ENCODE measurements around the gene RASGRP1.

The RASGRP1 gene

DNA sequence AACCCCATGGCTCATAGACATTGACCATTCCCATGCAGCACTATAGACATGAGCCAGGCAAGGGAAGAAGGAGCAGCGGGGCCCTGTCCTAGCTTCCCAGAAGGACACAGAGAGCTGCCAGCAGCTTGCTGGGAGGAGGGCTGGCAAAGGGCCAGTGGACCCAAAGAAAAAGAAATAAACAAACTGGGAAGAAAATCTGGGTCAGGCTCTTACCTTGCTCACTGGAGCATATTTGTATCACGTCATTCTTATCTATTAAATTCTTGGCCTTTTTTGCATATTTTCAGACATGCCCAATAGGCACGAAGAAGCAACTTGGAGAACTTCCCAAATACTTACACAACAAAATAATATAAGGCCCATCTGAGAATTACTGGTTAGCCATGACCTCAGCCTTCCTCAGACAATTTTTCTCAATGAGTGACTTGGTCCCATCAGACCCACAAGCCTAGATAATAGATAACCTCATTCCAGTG lies 28.4 kb downstream of the RASGRP1 start:
- H3K9ac ChIP-seq (ENCODE audit: low read length), result no peak overlapping the region
- H4K20me1 ChIP-seq (ENCODE audit: insufficient read depth, low read length), result peaks cover 86% of the 10 kb centered on the region
- no peaks in the 10 kb centered on the region for H3K4me1 ChIP-seq (ENCODE audit: low read length)
- no peak for TF ChIP-seq EZH2phosphoT487 (IDR thresholded peaks at IDR 0.05; ENCODE audit: low read depth)
- TF ChIP-seq, protein P1, sequence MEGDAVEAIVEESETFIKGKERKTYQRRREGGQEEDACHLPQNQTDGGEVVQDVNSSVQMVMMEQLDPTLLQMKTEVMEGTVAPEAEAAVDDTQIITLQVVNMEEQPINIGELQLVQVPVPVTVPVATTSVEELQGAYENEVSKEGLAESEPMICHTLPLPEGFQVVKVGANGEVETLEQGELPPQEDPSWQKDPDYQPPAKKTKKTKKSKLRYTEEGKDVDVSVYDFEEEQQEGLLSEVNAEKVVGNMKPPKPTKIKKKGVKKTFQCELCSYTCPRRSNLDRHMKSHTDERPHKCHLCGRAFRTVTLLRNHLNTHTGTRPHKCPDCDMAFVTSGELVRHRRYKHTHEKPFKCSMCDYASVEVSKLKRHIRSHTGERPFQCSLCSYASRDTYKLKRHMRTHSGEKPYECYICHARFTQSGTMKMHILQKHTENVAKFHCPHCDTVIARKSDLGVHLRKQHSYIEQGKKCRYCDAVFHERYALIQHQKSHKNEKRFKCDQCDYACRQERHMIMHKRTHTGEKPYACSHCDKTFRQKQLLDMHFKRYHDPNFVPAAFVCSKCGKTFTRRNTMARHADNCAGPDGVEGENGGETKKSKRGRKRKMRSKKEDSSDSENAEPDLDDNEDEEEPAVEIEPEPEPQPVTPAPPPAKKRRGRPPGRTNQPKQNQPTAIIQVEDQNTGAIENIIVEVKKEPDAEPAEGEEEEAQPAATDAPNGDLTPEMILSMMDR (IDR thresholded peaks at IDR 0.05; ENCODE audit: low read depth, low read length), result no peak
- H3K9me3 ChIP-seq (ENCODE audit: insufficient read depth, low read length), result no peaks in the 10 kb centered on the region
- H3K27ac ChIP-seq (ENCODE audit: low read length), result no peak overlapping the region
- no peaks in the 10 kb centered on the region for H3K27me3 ChIP-seq (ENCODE audit: low read depth, low read length)
- H3K79me2 ChIP-seq (ENCODE audit: low read length), result peaks cover 95% of the 10 kb centered on the region
- H3K4me2 ChIP-seq (ENCODE audit: low read length), result no peak overlapping the region
- peaks cover 29% of the 10 kb centered on the region for H3K36me3 ChIP-seq (replicated peaks; ENCODE audit: low read depth, low read length)
- H3K4me3 ChIP-seq (ENCODE audit: low read length), result no peak overlapping the region
- no peak overlapping the region for H2AFZ ChIP-seq (ENCODE audit: low read depth, low read length)

- Histone ChIP-seq H3K79me2 (ENCODE audit: low read length) (peaks cover 95% of the 10 kb centered on the region), H3K27me3 (ENCODE audit: low read depth, low read length) (no peaks in the 10 kb centered on the region), H4K20me1 (ENCODE audit: insufficient read depth, low read length) (peaks cover 86% of the 10 kb centered on the region), H3K4me1 (ENCODE audit: low read length) (no peaks in the 10 kb centered on the region), H3K36me3 (replicated peaks; ENCODE audit: low read depth, low read length) (peaks cover 31% of the 10 kb centered on the region), H3K27ac (ENCODE audit: low read length) (no peak overlapping the region), H3K9ac (ENCODE audit: low read length) (no peak overlapping the region), H3K9me3 (ENCODE audit: insufficient read depth, low read length) (no peaks in the 10 kb centered on the region), H3K4me3 (ENCODE audit: low read length) (no peak overlapping the region), H2AFZ (ENCODE audit: low read depth, low read length) (no peak overlapping the region), H3K4me2 (ENCODE audit: low read length) (no peak overlapping the region)
- TF ChIP-seq, protein P1 (IDR thresholded peaks at IDR 0.05; ENCODE audit: low read depth, low read length), result no peak
- TF ChIP-seq EZH2phosphoT487 (IDR thresholded peaks at IDR 0.05; ENCODE audit: low read depth), result no peak
These were observed 29.0 kb downstream of the RASGRP1 start for GRCh38 chr15:38535491-38536200.

DNA sequence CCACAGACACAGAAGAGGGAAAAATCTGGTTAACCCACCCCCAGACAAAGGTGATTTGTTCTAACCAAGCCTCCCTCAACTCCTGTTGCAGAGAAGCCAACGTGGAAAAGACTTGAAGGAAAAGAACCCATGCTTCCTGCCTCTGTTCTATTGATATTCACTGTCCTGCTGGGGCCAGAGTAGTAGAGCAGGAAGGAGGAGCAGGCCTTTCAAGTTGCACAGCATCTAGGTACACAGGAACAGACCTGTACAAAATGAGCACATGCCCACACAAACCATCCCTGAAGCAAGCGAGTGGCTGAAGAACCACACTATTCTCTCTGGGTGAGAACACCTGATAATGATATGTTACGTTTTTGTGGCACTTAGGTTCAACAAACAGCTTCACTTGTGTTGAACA lies 29.9 kb downstream of the RASGRP1 start:
- peaks cover 95% of the 10 kb centered on the region for H3K79me2 ChIP-seq (ENCODE audit: low read length)
- TF ChIP-seq, protein P1 (IDR thresholded peaks at IDR 0.05; ENCODE audit: low read depth, low read length), result no peak
- no peak for TF ChIP-seq EZH2phosphoT487 (IDR thresholded peaks at IDR 0.05; ENCODE audit: low read depth)
- no peak overlapping the region for H3K4me3 ChIP-seq (ENCODE audit: low read length)
- H3K36me3 ChIP-seq (replicated peaks; ENCODE audit: low read depth, low read length), result peaks cover 38% of the 10 kb centered on the region
- no peak overlapping the region for H3K4me2 ChIP-seq (ENCODE audit: low read length)
- H2AFZ ChIP-seq (ENCODE audit: low read depth, low read length), result no peak overlapping the region
- no peak overlapping the region for H3K27ac ChIP-seq (ENCODE audit: low read length)
- H3K9me3 ChIP-seq (ENCODE audit: insufficient read depth, low read length), result no peaks in the 10 kb centered on the region
- no peaks in the 10 kb centered on the region for H3K27me3 ChIP-seq (ENCODE audit: low read depth, low read length)
- peaks cover 84% of the 10 kb centered on the region for H4K20me1 ChIP-seq (ENCODE audit: insufficient read depth, low read length)
- no peaks in the 10 kb centered on the region for H3K4me1 ChIP-seq (ENCODE audit: low read length)
- no peak overlapping the region for H3K9ac ChIP-seq (ENCODE audit: low read length)

DNA sequence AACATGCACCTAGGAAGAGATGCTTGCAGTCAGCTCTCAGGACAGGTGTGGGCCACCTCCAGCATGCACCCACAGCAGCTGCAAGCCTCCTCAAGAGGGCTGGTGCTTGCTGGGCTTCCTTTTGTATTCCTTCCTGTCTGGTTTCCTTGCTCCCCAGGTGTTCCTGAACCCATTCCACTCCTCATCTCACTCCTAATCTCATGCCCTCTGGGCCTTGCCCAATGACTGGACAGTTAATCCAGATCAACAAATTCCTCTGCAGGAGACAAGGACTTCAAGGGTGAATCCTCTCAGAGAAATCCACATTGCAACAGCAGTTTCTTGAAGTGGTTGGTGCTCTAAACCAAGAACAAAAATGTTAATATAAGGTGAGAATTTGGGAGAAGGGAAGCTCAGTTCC lies 30.7 kb downstream of the RASGRP1 start:
- H3K79me2 ChIP-seq (ENCODE audit: low read length), result peaks cover 98% of the 10 kb centered on the region
- TF ChIP-seq, protein P1 (IDR thresholded peaks at IDR 0.05; ENCODE audit: low read depth, low read length), result no peak
- TF ChIP-seq EZH2phosphoT487 (IDR thresholded peaks at IDR 0.05; ENCODE audit: low read depth), result no peak
- no peaks in the 10 kb centered on the region for H3K9me3 ChIP-seq (ENCODE audit: insufficient read depth, low read length)
- no peak overlapping the region for H3K27ac ChIP-seq (ENCODE audit: low read length)
- no peak overlapping the region for H3K9ac ChIP-seq (ENCODE audit: low read length)
- H3K36me3 ChIP-seq (replicated peaks; ENCODE audit: low read depth, low read length), result peaks cover 43% of the 10 kb centered on the region
- no peak overlapping the region for H3K4me3 ChIP-seq (ENCODE audit: low read length)
- no peak overlapping the region for H2AFZ ChIP-seq (ENCODE audit: low read depth, low read length)
- no peaks in the 10 kb centered on the region for H3K27me3 ChIP-seq (ENCODE audit: low read depth, low read length)
- no peak overlapping the region for H3K4me2 ChIP-seq (ENCODE audit: low read length)
- peaks cover 81% of the 10 kb centered on the region for H4K20me1 ChIP-seq (ENCODE audit: insufficient read depth, low read length)
- no peaks in the 10 kb centered on the region for H3K4me1 ChIP-seq (ENCODE audit: low read length)

All from OCI-LY3 (cell line).